ENCODE results near the gene LIPK.

Gene LIPK

DNA sequence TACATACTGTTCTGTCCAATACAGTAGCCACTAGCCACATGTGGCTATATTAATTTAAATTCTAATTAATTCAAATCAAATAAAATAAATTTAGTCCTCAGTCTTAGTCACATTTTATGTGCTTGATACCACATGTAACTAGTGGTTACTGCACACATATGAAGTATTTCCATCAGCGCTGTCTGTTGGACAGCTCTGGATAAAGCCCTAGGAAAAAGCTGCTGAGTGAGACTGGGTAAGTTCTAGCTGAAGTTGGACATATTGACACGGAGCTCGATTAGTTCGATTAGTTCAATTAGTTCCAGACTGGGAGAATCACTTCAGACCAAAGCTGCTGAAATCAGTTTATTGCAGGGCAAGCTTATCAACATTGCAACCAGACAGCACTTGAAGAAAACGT, 81.4 kb downstream of the LIPK start:
- DNase-seq = no peak

GRCh38 chr10:88788924-88789323, 82.9 kb downstream of the LIPK start:
- no peak for DNase-seq

DNA sequence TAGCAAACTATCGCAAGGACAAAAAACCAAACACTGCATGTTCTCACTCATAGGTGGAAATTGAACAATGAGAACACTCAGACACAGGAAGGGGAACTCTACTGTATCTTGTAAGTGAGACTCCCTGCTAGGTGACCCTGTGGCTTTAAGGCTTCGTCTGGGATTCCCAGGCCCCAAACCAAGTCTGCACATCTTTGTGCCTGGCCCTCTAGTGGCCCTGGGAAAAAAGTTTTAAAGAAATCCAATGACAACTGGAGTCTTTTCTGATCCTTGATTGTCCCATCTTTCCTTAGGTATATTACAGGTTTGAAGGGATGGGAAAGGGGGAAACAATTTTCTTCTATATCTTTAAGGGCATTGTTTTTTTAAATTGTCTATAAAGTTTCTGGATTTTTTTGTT, 85.9 kb downstream of the LIPK start:
- DNase-seq = no peak

DNA sequence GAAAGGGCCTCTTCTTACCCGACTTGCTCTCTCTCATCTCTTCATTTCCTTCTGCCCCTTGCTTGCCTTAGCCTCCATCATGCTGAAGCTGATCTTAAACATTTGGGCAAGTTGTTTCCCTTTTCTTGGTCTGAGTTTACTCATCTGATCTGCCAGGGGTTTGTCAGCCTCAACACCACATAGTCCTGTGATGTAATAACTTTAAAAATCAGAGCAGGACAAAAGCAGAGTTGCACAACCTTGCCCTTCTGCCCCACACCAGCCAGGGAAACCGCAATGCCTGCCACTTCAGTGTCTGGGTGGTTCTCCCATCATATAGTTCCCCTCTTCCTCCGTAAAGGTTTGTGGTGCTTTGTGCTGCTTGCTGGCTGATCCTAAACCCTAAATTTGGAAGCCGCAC, 86.6 kb downstream of the LIPK start:
- peak; percentile 3 for DNase-seq

GRCh38 chr10:88793712-88794299, 87.8 kb downstream of the LIPK start:
- no peak for DNase-seq

GRCh38 chr10:88794731-88795130, 88.7 kb downstream of the LIPK start:
- no peak for DNase-seq

DNA sequence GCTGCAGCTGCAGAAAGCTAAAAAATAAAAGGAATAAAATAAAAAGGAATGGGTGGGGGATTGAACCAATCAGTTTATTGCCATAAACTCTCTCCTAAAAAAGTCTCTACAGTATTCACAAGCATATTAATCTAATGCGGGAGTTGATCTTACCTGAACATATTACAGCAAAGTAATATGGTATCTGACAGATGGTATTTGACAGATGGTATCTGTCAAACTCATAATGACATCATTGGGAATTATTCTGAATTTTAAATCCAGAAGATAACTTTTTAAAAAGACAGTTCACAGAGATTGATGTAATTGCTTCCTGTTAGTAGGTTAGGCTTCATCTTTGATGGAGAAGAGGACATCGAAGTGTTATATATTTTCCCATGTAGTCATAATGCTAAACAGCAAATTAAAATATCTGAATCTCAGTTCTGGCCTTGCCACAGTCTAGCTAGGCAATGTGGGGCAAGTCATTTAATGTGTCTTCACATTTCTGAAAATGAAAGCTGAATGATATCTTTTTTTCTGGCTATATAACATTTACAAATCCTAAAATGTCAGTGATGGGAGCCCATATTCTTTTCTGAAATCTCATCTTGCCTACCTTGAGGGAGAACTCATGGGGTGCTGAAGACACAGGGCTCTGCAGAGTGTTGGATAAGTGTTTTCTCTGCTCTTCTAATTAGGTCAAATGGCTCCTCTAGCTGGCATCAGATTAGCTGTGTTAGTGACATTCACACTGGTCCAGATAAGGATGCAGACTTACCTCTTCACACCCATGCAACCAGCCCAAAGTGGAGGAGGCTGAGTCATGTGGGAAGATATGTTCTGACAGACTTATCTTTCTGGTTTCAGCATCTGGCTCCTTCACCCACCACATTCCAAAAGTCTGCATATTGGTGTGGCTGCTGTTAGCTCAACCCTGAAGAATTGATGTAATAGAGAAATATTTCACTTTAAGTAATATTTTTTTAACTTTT, 94.4 kb downstream of the LIPK start:
- DNase-seq = no peak
